Epithelial cell of proximal tubule (primary cell): ENCODE measurements around the gene SYT15. TPM values are rescaled to one million over a fixed set of nuclear protein-coding genes. Genes with fewer than 3 reads are reported as not detected.
"Not testable (repeated sequence)": the region's sequence is repeated elsewhere in the genome, so short reads cannot be mapped to it uniquely, and the experiment has no call there.

ENCODE experiments used
- DNase-seq: peaks from one replicate; pipeline ENCODE4 v3.0.0-alpha.2; 2011; ENCODE audit warnings: low read depth
- H3K4me3 ChIP-seq: 2 replicates; pipeline ENCODE4 v1.5.1; 2011; ENCODE audit warnings: low read depth, mild to moderate bottlenecking, low read length
- total RNA-seq: library from RNA; depleted of rRNA; stranded (reverse); fragments of >200 nt; gene quantifications from 2 replicates; pipeline ENCODE4 v1.2.3, GENCODE V29; 2015

SYT15 gene
- total RNA-seq, 1 donor from 2014 or later, result not detected

GRCh38 chr10:46593307-46593706 lies 14.4 kb downstream of the SYT15 start:
- DNase-seq, H3K4me3 ChIP-seq: not testable (repeated sequence)

GRCh38 chr10:46594453-46595063 lies 15.6 kb downstream of the SYT15 start:
- H3K4me3 ChIP-seq, DNase-seq: not testable (repeated sequence)

GRCh38 chr10:46596570-46596969 lies 17.6 kb downstream of the SYT15 start:
- not testable (repeated sequence) for H3K4me3 ChIP-seq, DNase-seq

- DNase-seq, result not testable (repeated sequence)
- H3K4me3 ChIP-seq, result peak overlapping the region; percentile 45
These were observed 18.8 kb downstream of the SYT15 start for GRCh38 chr10:46597616-46598246.

- not testable (repeated sequence) for H3K4me3 ChIP-seq, DNase-seq
These were observed 21.6 kb downstream of the SYT15 start for GRCh38 chr10:46600516-46600915.

- DNase-seq, H3K4me3 ChIP-seq: not testable (repeated sequence)
These were observed 36.6 kb downstream of the SYT15 start for GRCh38 chr10:46615540-46615939.

GRCh38 chr10:46616227-46616626 lies 37.3 kb downstream of the SYT15 start:
- H3K4me3 ChIP-seq, DNase-seq: not testable (repeated sequence)

- H3K4me3 ChIP-seq, DNase-seq: not testable (repeated sequence)
These were observed 38.2 kb downstream of the SYT15 start for GRCh38 chr10:46617134-46617533.

- not testable (repeated sequence) for H3K4me3 ChIP-seq, DNase-seq
These were observed 39.0 kb downstream of the SYT15 start for GRCh38 chr10:46617913-46618312.

- not testable (repeated sequence) for H3K4me3 ChIP-seq
These were observed 45.1 kb downstream of the SYT15 start for GRCh38 chr10:46623899-46624654.

GRCh38 chr10:46629805-46630204 lies 50.9 kb downstream of the SYT15 start:
- H3K4me3 ChIP-seq, DNase-seq: not testable (repeated sequence)

More at GRCh38 chr10:46623899-46624654, 45.1 kb downstream of the SYT15 start:
- not testable (repeated sequence) for DNase-seq

- not testable (repeated sequence) for DNase-seq, H3K4me3 ChIP-seq
These were observed 51.9 kb downstream of the SYT15 start for GRCh38 chr10:46630816-46631215.

- not testable (repeated sequence) for DNase-seq
These were observed 52.8 kb downstream of the SYT15 start for GRCh38 chr10:46631683-46632082.

GRCh38 chr10:46634698-46635097 lies 55.8 kb downstream of the SYT15 start:
- not testable (repeated sequence) for H3K4me3 ChIP-seq, DNase-seq

More at GRCh38 chr10:46631683-46632082, 52.8 kb downstream of the SYT15 start:
- H3K4me3 ChIP-seq, result not testable (repeated sequence)

GRCh38 chr10:46635364-46635959 lies 56.5 kb downstream of the SYT15 start:
- peak overlapping the region; percentile 34 for H3K4me3 ChIP-seq
- DNase-seq, result not testable (repeated sequence)

- not testable (repeated sequence) for DNase-seq, H3K4me3 ChIP-seq
These were observed 61.1 kb downstream of the SYT15 start for GRCh38 chr10:46640005-46640404.
